Upper lobe of left lung (tissue), 6 donors: ENCODE measurements around the gene ZNF605. TPM values are rescaled to one million over a fixed set of nuclear protein-coding genes. Genes with fewer than 3 reads are reported as not detected.

Source experiments
- ATAC-seq, 2 donors: fragments of 200-7000 bp; cut with Tn5 transposase; one replicate each; pipeline ENCODE4 v1.9.1; 2022; ENCODE audit warnings: mild to moderate bottlenecking in 2 of 2, moderate library complexity in 2 of 2; ENCODE audit not compliant: low FRiP score in 2 of 2
- DNase-seq, 2 donors: peaks; one replicate each; pipeline ENCODE4 v3.0.0-alpha.2; 2019 to 2020
- H3K27ac ChIP-seq, 4 donors: fragments of 200-600 bp; sonication (generic); one replicate each; pipeline ENCODE4 v1.5.1; 2016 to 2019
- H3K27me3 ChIP-seq, 4 donors: fragments of 200-600 bp; sonication (generic); one replicate each; pipeline ENCODE4 v1.5.1; 2017 to 2019
- H3K36me3 ChIP-seq, 4 donors: fragments of 200-600 bp; sonication (generic); one replicate each; pipeline ENCODE4 v1.5.1; 2016 to 2019
- H3K4me1 ChIP-seq, 4 donors: fragments of 200-600 bp; sonication (generic); one replicate each; pipeline ENCODE4 v1.5.1; 2018 to 2019
- H3K4me3 ChIP-seq, 4 donors: fragments of 200-600 bp; sonication (generic); one replicate each; pipeline ENCODE4 v1.5.1; 2017 to 2019; ENCODE audit warnings: mild to moderate bottlenecking in 2 of 4, moderate library complexity in 1 of 4
- H3K9me3 ChIP-seq, 4 donors: fragments of 200-600 bp; sonication (generic); one replicate each; pipeline ENCODE4 v1.5.1; 2018 to 2019
- CTCF ChIP-seq, 6 experiments: fragments of 450-650 bp in 4 of 6; fragments of 200-600 bp in 2 of 6; sonication (generic) in 2 of 6; IDR thresholded peaks; one replicate each; pipeline ENCODE4 v1.5.1; 2016 to 2019; ENCODE audit warnings: antibody characterized with exemption in 6 of 6
- EP300 ChIP-seq, 4 donors: sonication (generic); formaldehyde crosslinking; IDR thresholded peaks; one replicate each; pipeline ENCODE4 v1.5.1; 2017; ENCODE audit warnings: antibody characterized with exemption in 4 of 4, control low read depth in 2 of 4
- POLR2A ChIP-seq, 4 donors: fragments of 450-650 bp; IDR thresholded peaks; one replicate each; pipeline ENCODE4 v1.5.1; 2016 to 2017; ENCODE audit warnings: antibody characterized with exemption in 4 of 4, mild to moderate bottlenecking in 2 of 4
- POLR2AphosphoS5 ChIP-seq, 2 donors: sonication (generic); formaldehyde crosslinking; IDR thresholded peaks; one replicate each; pipeline ENCODE4 v1.5.1; 2017; ENCODE audit warnings: antibody characterized with exemption in 2 of 2
- WGBS, 2 donors: methylation state at CpG; one replicate each; pipeline ENCODE4 v1.1.5; 2017 to 2018; 5-methylcytosine and 5-hydroxymethylcytosine counted together
- total RNA-seq, 6 donors: library from RNA; depleted of rRNA in 4 of 6; stranded (reverse); fragments of >200 nt in 4 of 6; gene quantifications; one replicate each; pipeline versions ENCODE4 v1.1.0 to v1.2.1, GENCODE V29; 2016 to 2021
- donor health status: DM: no; HTN: no; CAD: no; lungs with moderate emphysema.
- donor health status: DM: no; HTN: yes; CAD: no; lungs with severe emphysema.

ZNF605 gene
- total RNA-seq, 6 donors from 2014 or later = 6.5 to 24.1 (median 9.4) TPM

GRCh38 chr12:132953163-132953425, 3.0 kb downstream of the ZNF605 start:
- DNase-seq (no peak), ATAC-seq (no peak)
- 94 to 95% methylated on average over 2 of the region's 2 CpGs for WGBS, 2 donors
- Histone ChIP-seq H3K9me3 (peaks cover 17 to 52% (median 49%) of the 10 kb centered on the region in 4 donors), H3K27me3 (no peaks in the 10 kb centered on the region), H3K27ac (no peak overlapping the region), H3K4me3 (no peak overlapping the region), H3K4me1 (peaks cover 13 to 28% (median 17%) of the 10 kb centered on the region in 4 donors), H3K36me3 (peaks cover 0 to 23% (median 13%) of the 10 kb centered on the region in 4 donors)
- TF ChIP-seq EP300 (IDR thresholded peaks at IDR 0.05) (no peak), POLR2AphosphoS5 (IDR thresholded peaks at IDR 0.05) (no peak)

- no peak overlapping the region for H3K27ac ChIP-seq
- TF ChIP-seq POLR2AphosphoS5 (IDR thresholded peaks at IDR 0.05) = no peak
- no peak for TF ChIP-seq POLR2A (IDR thresholded peaks at IDR 0.05)
- no peak for TF ChIP-seq CTCF (IDR thresholded peaks at IDR 0.05)
- TF ChIP-seq EP300 (IDR thresholded peaks at IDR 0.05) = no peak
- 94 to 97% methylated on average over 17 to 18 of the region's 18 CpGs for WGBS, 2 donors
- peaks cover 13 to 25% (median 17%) of the 10 kb centered on the region in 4 donors for H3K4me1 ChIP-seq
- no peak for DNase-seq
- H3K9me3 ChIP-seq = peaks cover 20 to 57% (median 54%) of the 10 kb centered on the region in 4 donors
- H3K4me3 ChIP-seq = no peak overlapping the region
- H3K36me3 ChIP-seq = peaks cover 0 to 28% (median 19%) of the 10 kb centered on the region in 4 donors
- ATAC-seq = no peak
- no peaks in the 10 kb centered on the region for H3K27me3 ChIP-seq
Observed at GRCh38 chr12:132952371-132953162, 3.5 kb downstream of the ZNF605 start.

- ATAC-seq = no peak
- peaks cover 0 to 34% (median 22%) of the 10 kb centered on the region in 4 donors for H3K36me3 ChIP-seq
- DNase-seq = no peak
- H3K4me3 ChIP-seq = no peak overlapping the region
- TF ChIP-seq EP300 (IDR thresholded peaks at IDR 0.05) (no peak), POLR2A (IDR thresholded peaks at IDR 0.05) (no peak), CTCF (IDR thresholded peaks at IDR 0.05) (no peak), POLR2AphosphoS5 (IDR thresholded peaks at IDR 0.05) (no peak)
- H3K27ac ChIP-seq = no peak overlapping the region
- 94 to 97% methylated on average over 8 of the region's 8 CpGs for WGBS, 2 donors
- no peaks in the 10 kb centered on the region for H3K27me3 ChIP-seq
- H3K9me3 ChIP-seq = peaks cover 23 to 66% (median 63%) of the 10 kb centered on the region in 4 donors
- peaks cover 9 to 16% (median 10%) of the 10 kb centered on the region in 4 donors for H3K4me1 ChIP-seq
Observed at GRCh38 chr12:132951649-132952048, 4.5 kb downstream of the ZNF605 start.

- H3K9me3 ChIP-seq = peaks cover 26 to 73% (median 69%) of the 10 kb centered on the region in 4 donors
- H3K4me1 ChIP-seq = peaks cover 9 to 14% (median 10%) of the 10 kb centered on the region in 4 donors
- no peak overlapping the region for H3K4me3 ChIP-seq
- TF ChIP-seq POLR2A (IDR thresholded peaks at IDR 0.05) (no peak), EP300 (IDR thresholded peaks at IDR 0.05) (no peak), POLR2AphosphoS5 (IDR thresholded peaks at IDR 0.05) (no peak), CTCF (IDR thresholded peaks at IDR 0.05) (no peak)
- 95 to 97% methylated on average over 27 of the region's 27 CpGs for WGBS, 2 donors
- DNase-seq (no peak), ATAC-seq (no peak)
- H3K27ac ChIP-seq = no peak overlapping the region
- peaks cover 0 to 40% (median 28%) of the 10 kb centered on the region in 4 donors for H3K36me3 ChIP-seq
- H3K27me3 ChIP-seq = no peaks in the 10 kb centered on the region
Observed at GRCh38 chr12:132950844-132951535, 5.1 kb downstream of the ZNF605 start.
